HepG2 (cell line): Measurements from ENCODE around the gene CHST11. TPM values are rescaled to one million over a fixed set of nuclear protein-coding genes. Genes with fewer than 3 reads are reported as not detected.

ENCODE experiments used
- ATAC-seq: fragments of 200-7000 bp; cut with Tn5 transposase; 3 replicates; pipeline ENCODE4 v1.9.1; 2020; ENCODE audit warnings: mild to moderate bottlenecking, moderate library complexity
- BruUV-seq: library from RNA; stranded (reverse); fragments of 400-500 nt; replicated peaks from 2 replicates; lab custom pipeline; 2021; lab: Mats Ljungman, UMichigan
- CTCF ChIA-PET: fragments of 300-600 bp; formaldehyde crosslinking; extraction: SDS; loops from one replicate; lab custom pipeline; 2021; ENCODE audit warnings: low total read pairs, inconsistent platforms, low intra/inter-chr PET ratio; lab: Yijun Ruan, JAX
- POLR2A ChIA-PET: fragments of 350-600 bp; sonication (Branson Sonifier 250); formaldehyde crosslinking; loops from one replicate; lab custom pipeline; 2020; ENCODE audit warnings: antibody characterized with exemption, inconsistent platforms; lab: Yijun Ruan, JAX
- DNase-seq: peaks from one replicate; pipeline ENCODE4 v3.0.0-alpha.2; 2015; ENCODE audit warnings: low spot score
- FAIRE-seq: peaks from 3 replicates; lab custom pipeline; 2011; peaks lifted over from hg19 to GRCh38; lab: Jason Lieb, UNC
- H2AFZ ChIP-seq: one replicate; pipeline ENCODE4 v1.6.1; 2011; ENCODE audit warnings: low read length, inconsistent platforms
- H3K27ac ChIP-seq: fragments of 300-600 bp; 3 replicates; pipeline ENCODE4 v1.8.0; 2011; ENCODE audit warnings: mixed run types, mild to moderate bottlenecking, mixed read lengths, low read length, inconsistent platforms; ENCODE audit not compliant: insufficient read depth; ENCODE audit errors: extremely low read length
- H3K27me3 ChIP-seq, 2 experiments: fragments of 200-600 bp in 1 of 2; 2 replicates in 1 of 2; 3 replicates in 1 of 2; pipeline versions ENCODE4 v1.6.0 to v1.8.0; 2011; ENCODE audit warnings: low read length in 2 of 2, mild to moderate bottlenecking in 2 of 2, moderate library complexity in 2 of 2, inconsistent platforms in 1 of 2; ENCODE audit not compliant: insufficient read depth in 2 of 2, control insufficient read depth in 1 of 2
- H3K36me3 ChIP-seq, 2 experiments: fragments of 200-600 bp in 1 of 2; replicated peaks in 1 of 2; 2 replicates in 1 of 2; 3 replicates in 1 of 2; pipeline versions ENCODE4 v1.5.1 to v1.8.0; 2011; ENCODE audit warnings: low read length in 2 of 2, inconsistent platforms in 1 of 2; ENCODE audit not compliant: insufficient read depth in 2 of 2, control insufficient read depth in 1 of 2
- H3K4me1 ChIP-seq: 2 replicates; pipeline ENCODE4 v1.5.1; 2012; ENCODE audit warnings: low read length, inconsistent platforms; ENCODE audit not compliant: insufficient read depth
- H3K4me2 ChIP-seq: 2 replicates; pipeline ENCODE4 v1.6.0; 2011; ENCODE audit warnings: low read depth, low read length, inconsistent platforms
- H3K4me3 ChIP-seq, 3 experiments: fragments of 200-600 bp in 1 of 3; sonication (generic), shearing (Covaris generic) in 1 of 3; replicated peaks in 1 of 3; 2 replicates each; pipeline ENCODE4 v1.5.1; 2011 to 2016; ENCODE audit warnings: low read length in 3 of 3, inconsistent platforms in 2 of 3, low read depth in 2 of 3, mild to moderate bottlenecking in 2 of 3, control low read depth in 1 of 3, mixed read lengths in 1 of 3; ENCODE audit not compliant: insufficient read depth in 1 of 3
- H3K79me2 ChIP-seq: one replicate; pipeline ENCODE4 v1.6.1; 2011; ENCODE audit warnings: low read length, inconsistent platforms; ENCODE audit not compliant: insufficient read depth
- H3K9ac ChIP-seq: 2 replicates; pipeline ENCODE4 v1.6.0; 2011; ENCODE audit warnings: mild to moderate bottlenecking, low read depth, low read length, inconsistent platforms; ENCODE audit not compliant: insufficient read depth
- H3K9me3 ChIP-seq: 2 replicates; pipeline ENCODE4 v1.5.1; 2012; ENCODE audit warnings: mild to moderate bottlenecking, low read length
- H4K20me1 ChIP-seq: 2 replicates; pipeline ENCODE4 v1.6.0; 2011; ENCODE audit warnings: inconsistent platforms, mild to moderate bottlenecking, low read length, moderate library complexity; ENCODE audit not compliant: insufficient read depth
- IRF9 ChIP-seq: sonication (generic); formaldehyde crosslinking; IDR thresholded peaks from 2 replicates; pipeline ENCODE4 v1.8.0; 2022; ENCODE audit warnings: missing genetic modification reagents, mild to moderate bottlenecking, borderline replicate concordance
- IRX3 ChIP-seq: sonication (generic); formaldehyde crosslinking; IDR thresholded peaks from 2 replicates; pipeline ENCODE4 v1.8.1; 2023; ENCODE audit warnings: mild to moderate bottlenecking, low read depth, missing genetic modification reagents, borderline replicate concordance
- MAFG ChIP-seq: sonication (generic); formaldehyde crosslinking; IDR thresholded peaks from 2 replicates; pipeline ENCODE4 v1.5.1; 2020; ENCODE audit warnings: mild to moderate bottlenecking, missing genetic modification reagents
- SAP130 ChIP-seq: IDR thresholded peaks from 2 replicates; pipeline ENCODE4 v1.6.1; 2016; ENCODE audit warnings: low read depth
- SP4 ChIP-seq: sonication (generic); formaldehyde crosslinking; IDR thresholded peaks from 2 replicates; pipeline ENCODE4 v1.8.1; 2023; ENCODE audit warnings: mild to moderate bottlenecking, missing genetic modification reagents
- ZNF264 ChIP-seq: sonication (generic); formaldehyde crosslinking; IDR thresholded peaks from 2 replicates; pipeline ENCODE4 v1.4.0; 2020; ENCODE audit warnings: missing genetic modification reagents
- ZNF629 ChIP-seq: sonication (generic); formaldehyde crosslinking; conservative IDR thresholded peaks from 2 replicates; pipeline ENCODE4 v1.5.0; 2020; ENCODE audit warnings: missing genetic modification reagents
- WGBS: methylation state at CpG from one replicate; pipeline ENCODE4 v1.1.6; 2017; ENCODE audit warnings: low lambda C conversion rate; 5-methylcytosine and 5-hydroxymethylcytosine counted together
- in situ Hi-C: cut with HindIII; loops from 2 replicates; pipeline ENCODE4 v1.10.0; 2017; ENCODE audit warnings: low pct_unique_long_range_greater_than_20kb; ENCODE audit not compliant: extremely low pct_ligation_motif_present
- intact Hi-C: fragments of 100-400 bp; cut with micrococcal nuclease; formaldehyde crosslinking; loops from one replicate; pipeline ENCODE4 v1.10.0; 2022; ENCODE audit not compliant: unreplicated experiment
- polyA plus RNA-seq, 8 experiments: library from polyadenylated mRNA; depleted of rRNA in 3 of 8; stranded (reverse) in 7 of 8; unstranded in 1 of 8; fragments of >200 nt; fragmentation: Illumina TruSeq in 4 of 8; extraction: Trizol in 4 of 8; gene quantifications; 2 replicates each; pipeline versions ENCODE4 v1.2.1 to v1.2.3, GENCODE V29; 2011 to 2016; ENCODE audit warnings: low read depth in 4 of 8, missing spikeins in 1 of 8, mixed read lengths in 1 of 8; ENCODE audit not compliant: insufficient read depth in 1 of 8
- total RNA-seq, 5 experiments: library from RNA; depleted of rRNA; stranded (reverse); fragments of >200 nt; fragmentation: Illumina TruSeq; extraction: Trizol; gene quantifications; 2 replicates each; pipeline ENCODE4 v1.2.3, GENCODE V29; 2016; ENCODE audit warnings: low read depth in 1 of 5

CHST11 gene
- total and polyA plus RNA-seq, 2 of the 13 experiments (the other 11 are each of a cell fraction or from before 2014, with no cell fraction given), result 0.15 TPM; not detected in 1

GRCh38 chr12:104718304-104718929, 261.7 kb downstream of the CHST11 start:
- no peak overlapping the region for H2AFZ ChIP-seq
- H3K4me2 ChIP-seq, result no peak overlapping the region
- no peak overlapping the region for H3K9ac ChIP-seq
- ChIA-PET CTCF (no interaction called here), POLR2A (no interaction called here)
- WGBS, result 35% methylated on average over 11 of the region's 11 CpGs
- in situ Hi-C loops (no loop called here), intact Hi-C loops (no loop called here)
- H3K27ac ChIP-seq, result no peak overlapping the region
- H3K9me3 ChIP-seq, result no peaks in the 10 kb centered on the region
- ATAC-seq, result no peak
- H3K4me3 ChIP-seq, result no peak overlapping the region
- no TSS peak for BruUV-seq
- no peak for TF ChIP-seq IRF9
- TF ChIP-seq SP4 (CRISPR knock-in tag), result no peak
- no peak for TF ChIP-seq MAFG
- H3K27me3 ChIP-seq, result peaks cover 12 to 52% of the 10 kb centered on the region in 2 experiments
- H3K4me1 ChIP-seq, result no peaks in the 10 kb centered on the region
- H3K79me2 ChIP-seq, result no peaks in the 10 kb centered on the region
- no peaks in the 10 kb centered on the region for H4K20me1 ChIP-seq
- DNase-seq, result no peak
- no peak for FAIRE-seq
- no peaks in the 10 kb centered on the region for H3K36me3 ChIP-seq

- TF ChIP-seq ZNF629 (no peak), IRX3 (CRISPR knock-in tag) (no peak), ZNF264 (CRISPR knock-in tag) (no peak), SAP130 (no peak)
- Histone ChIP-seq H3K9me3 (no peaks in the 10 kb centered on the region), H3K79me2 (no peaks in the 10 kb centered on the region), H2AFZ (no peak overlapping the region), H4K20me1 (no peaks in the 10 kb centered on the region), H3K36me3 (no peaks in the 10 kb centered on the region), H3K4me2 (peak overlapping the region; percentile 20; the same call in 1 of the 2 replicates), H3K27me3 (peaks cover 12 to 57% of the 10 kb centered on the region in 2 experiments), H3K4me3 (peak overlapping the region in 1 of 3 experiments; percentile 12; a peak in 1 of 6 replicates), H3K4me1 (no peaks in the 10 kb centered on the region), H3K27ac (no peak overlapping the region), H3K9ac (no peak overlapping the region)
- POLR2A ChIA-PET, result no interaction called here
- no peak for DNase-seq
- ATAC-seq, result no peak; the same call in 1 of the 3 replicates
- CTCF ChIA-PET, result no interaction called here
- intact Hi-C loops, result no loop called here
- FAIRE-seq, result no peak
- WGBS, result 23% methylated on average over 8 of the region's 13 CpGs
- BruUV-seq, result no TSS peak
- in situ Hi-C loops, result no loop called here
Measured at GRCh38 chr12:104719700-104720338, 263.1 kb downstream of the CHST11 start.
